Fibroblast of lung (primary cell): ENCODE measurements around the gene CTBS. TPM values are rescaled to one million over a fixed set of nuclear protein-coding genes. Genes with fewer than 3 reads are reported as not detected.
A peak's percentile ranks its signal among the peaks of the same experiment; 100 is the strongest.
"Not testable (repeated sequence)": the region's sequence is repeated elsewhere in the genome, so short reads cannot be mapped to it uniquely, and the experiment has no call there.

Experiments used
- DNase-seq, 2 donors: peaks; one replicate each; pipeline versions ENCODE4 v3.0.0 to v3.0.0-alpha.2; 2010; ENCODE audit warnings: low read depth in 2 of 2
- H2AFZ ChIP-seq: 2 replicates; pipeline ENCODE4 v1.5.1; 2012; ENCODE audit warnings: low read length, control low read depth, inconsistent platforms
- H3K27ac ChIP-seq: 2 replicates; pipeline ENCODE4 v1.5.1; 2011; ENCODE audit warnings: low read length, control low read depth; ENCODE audit not compliant: insufficient read depth
- H3K27me3 ChIP-seq: 2 replicates; pipeline ENCODE4 v1.5.1; 2011; ENCODE audit warnings: mild to moderate bottlenecking, low read length; ENCODE audit not compliant: control insufficient read depth, insufficient read depth
- H3K36me3 ChIP-seq: 2 replicates; pipeline ENCODE4 v1.5.1; 2011; ENCODE audit warnings: low read length; ENCODE audit not compliant: control insufficient read depth, insufficient read depth
- H3K4me1 ChIP-seq: 2 replicates; pipeline ENCODE4 v1.5.1; 2011; ENCODE audit warnings: low read length; ENCODE audit not compliant: control insufficient read depth, insufficient read depth; ENCODE audit errors: extremely low read depth
- H3K4me2 ChIP-seq: 2 replicates; pipeline ENCODE4 v1.5.1; 2011; ENCODE audit warnings: low read length, control low read depth; ENCODE audit not compliant: insufficient read depth; ENCODE audit errors: extremely low read depth
- H3K4me3 ChIP-seq, 4 experiments: fragments of 200-600 bp in 1 of 4; sonication (generic) in 1 of 4; replicated peaks in 1 of 4; 2 replicates each; pipeline ENCODE4 v1.5.1; 2011 to 2016; ENCODE audit warnings: low read length in 4 of 4, low read depth in 3 of 4, mild to moderate bottlenecking in 3 of 4, control low read depth in 2 of 4, inconsistent platforms in 1 of 4, mixed read lengths in 1 of 4; ENCODE audit not compliant: insufficient read depth in 1 of 4; ENCODE audit errors: control extremely low read depth in 1 of 4
- H3K79me2 ChIP-seq: 2 replicates; pipeline ENCODE4 v1.5.1; 2012; ENCODE audit warnings: mild to moderate bottlenecking, low read length, inconsistent platforms; ENCODE audit not compliant: control insufficient read depth, insufficient read depth
- H3K9ac ChIP-seq: 2 replicates; pipeline ENCODE4 v1.5.1; 2011; ENCODE audit warnings: mild to moderate bottlenecking, low read length, control low read depth; ENCODE audit not compliant: insufficient read depth
- H3K9me3 ChIP-seq: 2 replicates; pipeline ENCODE4 v1.5.1; 2012; ENCODE audit warnings: low read depth, low read length; ENCODE audit not compliant: control insufficient read depth, insufficient read depth
- H4K20me1 ChIP-seq: 2 replicates; pipeline ENCODE4 v1.5.1; 2011; ENCODE audit warnings: low read length; ENCODE audit not compliant: control insufficient read depth, insufficient read depth; ENCODE audit errors: extremely low read depth
- EZH2 ChIP-seq: IDR thresholded peaks from 2 replicates; pipeline ENCODE4 v1.5.1; 2012; ENCODE audit warnings: low read length, control low read depth, mild to moderate bottlenecking; ENCODE audit errors: missing control alignments
- polyA plus RNA-seq, 2 donors: library from polyadenylated mRNA; depleted of rRNA in 1 of 2; stranded (reverse) in 1 of 2; unstranded in 1 of 2; fragments of >200 nt; gene quantifications; 2 replicates each; pipeline ENCODE4 v1.2.1, GENCODE V29; 2011 to 2012; ENCODE audit warnings: missing spikeins in 1 of 2
- total RNA-seq: library from RNA; depleted of rRNA; stranded (reverse); fragments of >200 nt; gene quantifications from 2 replicates; pipeline ENCODE4 v1.2.1, GENCODE V29; 2014
- TF ChIP-seq, protein P1 (sequence below), 2 donors: IDR thresholded peaks in 1 of 2; conservative IDR thresholded peaks in 1 of 2; 1 replicate in 1 of 2; 2 replicates in 1 of 2; pipeline ENCODE4 v1.5.1; 2011 to 2012; ENCODE audit warnings: low read length in 2 of 2, control low read depth in 1 of 2, inconsistent platforms in 1 of 2, low read depth in 1 of 2, mild to moderate bottlenecking in 1 of 2

Gene CTBS
- total and polyA plus RNA-seq, 2 donors (not counting 1 experiment from before 2014, with no cell fraction given), result 10.1 to 35.5 TPM

DNA sequence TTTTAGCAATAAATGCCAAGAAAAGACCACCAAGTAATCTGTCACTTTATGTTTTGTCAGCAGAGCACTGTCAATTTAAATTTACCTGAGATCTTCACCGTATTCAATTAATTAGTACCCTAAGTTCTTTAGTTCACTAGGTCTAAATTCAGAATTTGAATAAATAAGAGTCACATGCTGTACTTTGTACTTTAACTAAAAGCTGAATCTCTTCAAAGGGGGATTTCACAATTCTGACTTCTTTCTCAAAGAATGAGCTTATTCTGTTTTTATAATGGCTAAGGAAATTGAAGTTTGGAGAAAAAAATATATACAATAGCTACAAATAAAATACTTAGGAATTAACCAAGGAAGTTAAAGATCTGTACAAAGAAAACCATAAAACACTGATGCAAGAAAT is 65.7 kb downstream of the CTBS start:
- Histone ChIP-seq H3K36me3 (no peaks in the 10 kb centered on the region), H3K79me2 (peaks cover 22% of the 10 kb centered on the region), H3K27ac (no peak overlapping the region), H2AFZ (no peak overlapping the region), H4K20me1 (no peaks in the 10 kb centered on the region), H3K9ac (no peak overlapping the region), H3K4me1 (no peaks in the 10 kb centered on the region), H3K27me3 (no peaks in the 10 kb centered on the region), H3K9me3 (no peaks in the 10 kb centered on the region), H3K4me2 (no peak overlapping the region), H3K4me3 (no peak overlapping the region)
- no peak for DNase-seq
- TF ChIP-seq, protein P1, sequence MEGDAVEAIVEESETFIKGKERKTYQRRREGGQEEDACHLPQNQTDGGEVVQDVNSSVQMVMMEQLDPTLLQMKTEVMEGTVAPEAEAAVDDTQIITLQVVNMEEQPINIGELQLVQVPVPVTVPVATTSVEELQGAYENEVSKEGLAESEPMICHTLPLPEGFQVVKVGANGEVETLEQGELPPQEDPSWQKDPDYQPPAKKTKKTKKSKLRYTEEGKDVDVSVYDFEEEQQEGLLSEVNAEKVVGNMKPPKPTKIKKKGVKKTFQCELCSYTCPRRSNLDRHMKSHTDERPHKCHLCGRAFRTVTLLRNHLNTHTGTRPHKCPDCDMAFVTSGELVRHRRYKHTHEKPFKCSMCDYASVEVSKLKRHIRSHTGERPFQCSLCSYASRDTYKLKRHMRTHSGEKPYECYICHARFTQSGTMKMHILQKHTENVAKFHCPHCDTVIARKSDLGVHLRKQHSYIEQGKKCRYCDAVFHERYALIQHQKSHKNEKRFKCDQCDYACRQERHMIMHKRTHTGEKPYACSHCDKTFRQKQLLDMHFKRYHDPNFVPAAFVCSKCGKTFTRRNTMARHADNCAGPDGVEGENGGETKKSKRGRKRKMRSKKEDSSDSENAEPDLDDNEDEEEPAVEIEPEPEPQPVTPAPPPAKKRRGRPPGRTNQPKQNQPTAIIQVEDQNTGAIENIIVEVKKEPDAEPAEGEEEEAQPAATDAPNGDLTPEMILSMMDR (conservative IDR thresholded peaks at IDR 0.05 in 1 of 2, IDR thresholded peaks at IDR 0.05 in 1 of 2; ENCODE audit: low read depth in 1 of 2, low read length in 2 of 2), result no peak
- TF ChIP-seq EZH2, result no peak

DNA sequence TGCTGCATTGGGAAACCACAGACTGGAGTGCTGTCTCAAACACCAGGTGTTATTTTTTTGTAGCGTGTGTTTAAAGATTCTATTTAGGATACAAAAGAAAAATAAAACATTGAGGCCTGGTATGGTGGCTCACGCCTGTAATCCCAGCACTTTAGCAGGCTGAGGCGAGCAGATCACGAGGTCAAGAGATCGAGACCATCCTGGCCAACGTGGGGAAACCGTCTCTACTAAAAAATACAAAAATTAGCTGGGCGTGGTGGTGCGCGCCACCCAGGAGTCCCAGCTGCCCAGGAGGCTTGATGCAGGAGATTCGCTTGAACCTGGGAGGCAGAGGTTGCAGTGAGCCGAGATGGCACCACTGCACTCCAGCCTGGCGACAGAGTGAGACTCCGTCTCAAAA is 66.4 kb downstream of the CTBS start:
- not testable (repeated sequence) for H3K9me3 ChIP-seq, H3K27ac ChIP-seq, H3K27me3 ChIP-seq, H4K20me1 ChIP-seq, H3K4me2 ChIP-seq, H3K36me3 ChIP-seq, DNase-seq, H3K4me1 ChIP-seq, H3K9ac ChIP-seq, H2AFZ ChIP-seq
- Histone ChIP-seq H3K79me2 (peaks cover 29% of the 10 kb centered on the region), H3K4me3 (peak overlapping the region in 1 of 4 experiments; percentile 94)

DNA sequence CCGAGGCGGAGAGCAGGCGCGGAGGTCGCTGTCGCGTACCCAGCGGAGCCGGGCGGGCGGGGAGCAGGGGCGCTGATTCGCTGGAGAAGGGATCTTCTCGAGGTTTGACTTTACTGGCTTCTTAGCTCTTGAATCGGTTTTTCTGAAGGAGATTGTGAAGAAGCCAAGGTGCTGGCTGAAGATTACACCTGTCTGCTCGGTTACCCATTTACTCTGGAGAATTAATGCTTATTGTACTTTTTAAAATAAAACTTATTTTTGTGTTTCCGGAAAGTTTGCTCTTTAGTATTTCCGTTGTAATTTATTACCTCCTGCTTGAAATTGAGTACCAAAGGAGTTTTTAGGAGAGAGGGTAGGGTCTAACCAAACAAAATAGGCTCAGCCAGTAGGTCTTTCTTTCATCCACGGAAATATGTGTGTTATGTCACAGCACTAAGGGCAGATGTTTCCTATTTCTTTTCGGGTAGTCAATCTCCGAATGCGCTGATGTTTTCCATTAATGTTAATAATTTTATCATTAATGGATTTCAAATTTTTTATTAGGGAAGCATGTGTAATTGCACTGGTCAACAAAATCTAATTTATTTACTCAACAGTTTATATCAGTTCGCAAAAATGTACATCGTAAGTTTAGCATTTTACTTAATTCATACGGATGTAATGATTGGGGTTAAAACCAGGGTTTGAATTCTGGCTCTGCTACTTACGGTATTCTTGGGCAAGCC is 67.3 kb downstream of the CTBS start:
- Histone ChIP-seq H4K20me1 (no peaks in the 10 kb centered on the region), H3K9me3 (no peaks in the 10 kb centered on the region), H3K4me1 (no peaks in the 10 kb centered on the region), H3K9ac (no peak overlapping the region), H3K79me2 (peaks cover 38% of the 10 kb centered on the region), H3K4me2 (peak overlapping the region; percentile 65), H3K27ac (peak overlapping the region; percentile 94), H3K27me3 (no peaks in the 10 kb centered on the region), H3K4me3 (peak overlapping the region; percentile 45 to 94 (median 78)), H3K36me3 (no peaks in the 10 kb centered on the region), H2AFZ (no peak overlapping the region)
- no peak for DNase-seq
- TF ChIP-seq EZH2, result no peak
- TF ChIP-seq, protein P1 (conservative IDR thresholded peaks at IDR 0.05 in 1 of 2, IDR thresholded peaks at IDR 0.05 in 1 of 2; ENCODE audit: low read depth in 1 of 2, low read length in 2 of 2), result no peak
